ENCODE results near the gene CACNA1I. TPM values are rescaled to one million over a fixed set of nuclear protein-coding genes. Genes with fewer than 3 reads are reported as not detected.

CACNA1I gene
- total RNA-seq, 1 experiment from 2014 or later = 0.90 TPM

DNA sequence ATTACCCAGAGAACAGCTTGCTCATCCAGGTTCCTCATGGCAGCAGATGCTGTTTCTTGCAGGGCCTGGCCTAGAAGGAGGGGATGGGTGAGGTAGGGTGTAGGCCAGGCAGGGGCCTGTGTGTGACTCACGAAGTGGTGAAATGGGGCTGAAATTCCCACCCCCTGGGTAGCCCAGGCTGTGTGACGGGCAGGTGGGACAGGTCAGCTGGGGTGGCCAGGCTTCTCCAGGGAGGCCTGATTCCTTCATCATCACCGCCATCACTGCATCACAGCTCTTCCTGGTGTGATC lies 83.2 kb downstream of the CACNA1I start:
- no peaks in the 10 kb centered on the region for H3K9me3 ChIP-seq (ENCODE audit: low read depth, low read length, poor library complexity, severe bottlenecking)
- no peaks in the 10 kb centered on the region for H3K27me3 ChIP-seq (replicated peaks; ENCODE audit: insufficient read depth, low read depth, low read length, poor library complexity)
- ChIA-PET CTCF (no interaction called here), POLR2A (ENCODE audit: low non-redundant PET) (interaction anchor here (0.6 kb wide), 1 partner anchor 340 kb away, joined by 5 read pairs; no protein-coding TSS in a partner anchor)
- no peak overlapping the region for H3K4me3 ChIP-seq (ENCODE audit: low read depth, low read length, poor library complexity, severe bottlenecking)
- no peak for DNase-seq (ENCODE audit: low spot score)
- H3K27ac ChIP-seq (ENCODE audit: low read depth, low read length, poor library complexity, severe bottlenecking) = no peak overlapping the region
- no peak for TF ChIP-seq EZH2 (IDR thresholded peaks at IDR 0.05; ENCODE audit: borderline replicate concordance, low read depth, low read length, poor library complexity, severe bottlenecking)
- TF ChIP-seq, protein P1, sequence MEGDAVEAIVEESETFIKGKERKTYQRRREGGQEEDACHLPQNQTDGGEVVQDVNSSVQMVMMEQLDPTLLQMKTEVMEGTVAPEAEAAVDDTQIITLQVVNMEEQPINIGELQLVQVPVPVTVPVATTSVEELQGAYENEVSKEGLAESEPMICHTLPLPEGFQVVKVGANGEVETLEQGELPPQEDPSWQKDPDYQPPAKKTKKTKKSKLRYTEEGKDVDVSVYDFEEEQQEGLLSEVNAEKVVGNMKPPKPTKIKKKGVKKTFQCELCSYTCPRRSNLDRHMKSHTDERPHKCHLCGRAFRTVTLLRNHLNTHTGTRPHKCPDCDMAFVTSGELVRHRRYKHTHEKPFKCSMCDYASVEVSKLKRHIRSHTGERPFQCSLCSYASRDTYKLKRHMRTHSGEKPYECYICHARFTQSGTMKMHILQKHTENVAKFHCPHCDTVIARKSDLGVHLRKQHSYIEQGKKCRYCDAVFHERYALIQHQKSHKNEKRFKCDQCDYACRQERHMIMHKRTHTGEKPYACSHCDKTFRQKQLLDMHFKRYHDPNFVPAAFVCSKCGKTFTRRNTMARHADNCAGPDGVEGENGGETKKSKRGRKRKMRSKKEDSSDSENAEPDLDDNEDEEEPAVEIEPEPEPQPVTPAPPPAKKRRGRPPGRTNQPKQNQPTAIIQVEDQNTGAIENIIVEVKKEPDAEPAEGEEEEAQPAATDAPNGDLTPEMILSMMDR (conservative IDR thresholded peaks at IDR 0.05; ENCODE audit: low read depth, low read length) = no peak
- H3K36me3 ChIP-seq (ENCODE audit: insufficient read depth, low read length, poor library complexity, severe bottlenecking) = no peaks in the 10 kb centered on the region
- BruUV-seq (replicated peaks) = no TSS peak
- intact Hi-C loops (cut with micrococcal nuclease; ENCODE audit: unreplicated experiment) = no loop called here
- H3K4me1 ChIP-seq (ENCODE audit: insufficient read depth, low read length, poor library complexity, severe bottlenecking) = peaks cover 10% of the 10 kb centered on the region

- intact Hi-C loops (cut with micrococcal nuclease; ENCODE audit: unreplicated experiment) = no loop called here
These were observed 83.8 kb downstream of the CACNA1I start for GRCh38 chr22:39654131-39654926.

DNA sequence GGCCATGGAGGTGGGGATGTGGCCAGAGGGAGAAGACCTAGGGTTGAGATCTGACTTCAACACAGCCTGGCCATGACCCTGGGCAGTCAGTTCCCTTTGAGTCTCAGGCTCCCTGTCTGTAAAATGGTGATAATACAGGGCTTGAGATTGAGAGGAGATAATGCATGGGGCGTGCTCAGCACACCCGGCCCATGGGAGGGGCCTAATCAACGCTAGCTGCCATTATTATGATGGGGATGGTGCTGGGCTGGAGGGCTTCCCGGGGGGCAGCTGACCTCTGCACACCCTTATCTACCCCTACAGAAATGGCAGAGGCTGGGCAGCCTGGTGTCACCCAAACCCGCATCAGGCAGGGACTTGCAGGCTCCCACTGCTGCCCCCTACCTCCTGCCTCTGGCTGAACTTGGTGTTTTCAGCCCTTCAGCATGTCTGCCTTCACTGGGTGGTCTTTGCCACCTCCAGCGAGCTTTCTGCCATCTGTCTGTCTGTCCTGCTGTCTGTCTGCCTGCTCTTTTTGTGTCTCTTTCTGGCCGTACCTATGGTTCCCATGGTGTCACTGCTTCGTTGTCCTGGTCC lies 84.5 kb downstream of the CACNA1I start:
- H3K4me1 ChIP-seq (ENCODE audit: insufficient read depth, low read length, poor library complexity, severe bottlenecking) = peaks cover 11% of the 10 kb centered on the region
- intact Hi-C loops (cut with micrococcal nuclease; ENCODE audit: unreplicated experiment) = no loop called here
- no peak for TF ChIP-seq EZH2 (IDR thresholded peaks at IDR 0.05; ENCODE audit: borderline replicate concordance, low read depth, low read length, poor library complexity, severe bottlenecking)
- TF ChIP-seq, protein P1 (conservative IDR thresholded peaks at IDR 0.05; ENCODE audit: low read depth, low read length) = peak; percentile 48
- H3K27ac ChIP-seq (ENCODE audit: low read depth, low read length, poor library complexity, severe bottlenecking) = no peak overlapping the region
- ChIA-PET CTCF (no interaction called here), POLR2A (ENCODE audit: low non-redundant PET) (no interaction called here)
- H3K27me3 ChIP-seq (replicated peaks; ENCODE audit: insufficient read depth, low read depth, low read length, poor library complexity) = no peaks in the 10 kb centered on the region
- BruUV-seq (replicated peaks) = no TSS peak
- no peak for DNase-seq (ENCODE audit: low spot score)
- no peaks in the 10 kb centered on the region for H3K36me3 ChIP-seq (ENCODE audit: insufficient read depth, low read length, poor library complexity, severe bottlenecking)
- no peak overlapping the region for H3K4me3 ChIP-seq (ENCODE audit: low read depth, low read length, poor library complexity, severe bottlenecking)
- H3K9me3 ChIP-seq (ENCODE audit: low read depth, low read length, poor library complexity, severe bottlenecking) = no peaks in the 10 kb centered on the region

More at GRCh38 chr22:39654131-39654926, 83.8 kb downstream of the CACNA1I start:
- Histone ChIP-seq H3K4me1 (ENCODE audit: insufficient read depth, low read length, poor library complexity, severe bottlenecking) (peaks cover 11% of the 10 kb centered on the region), H3K27ac (ENCODE audit: low read depth, low read length, poor library complexity, severe bottlenecking) (no peak overlapping the region), H3K36me3 (ENCODE audit: insufficient read depth, low read length, poor library complexity, severe bottlenecking) (no peaks in the 10 kb centered on the region), H3K9me3 (ENCODE audit: low read depth, low read length, poor library complexity, severe bottlenecking) (no peaks in the 10 kb centered on the region), H3K4me3 (ENCODE audit: low read depth, low read length, poor library complexity, severe bottlenecking) (no peak overlapping the region), H3K27me3 (replicated peaks; ENCODE audit: insufficient read depth, low read depth, low read length, poor library complexity) (no peaks in the 10 kb centered on the region)
- POLR2A ChIA-PET (ENCODE audit: low non-redundant PET) = interaction anchor here (0.6 kb wide), 1 partner anchor 340 kb away, joined by 5 read pairs; no protein-coding TSS in a partner anchor
- CTCF ChIA-PET = no interaction called here
- no TSS peak for BruUV-seq (replicated peaks)
- TF ChIP-seq, protein P1 (conservative IDR thresholded peaks at IDR 0.05; ENCODE audit: low read depth, low read length) = no peak
- TF ChIP-seq EZH2 (IDR thresholded peaks at IDR 0.05; ENCODE audit: borderline replicate concordance, low read depth, low read length, poor library complexity, severe bottlenecking) = no peak
- no peak for DNase-seq (ENCODE audit: low spot score)
